PC-9 (cell line): Measurements from ENCODE around the gene NEUROG2. TPM values are rescaled to one million over a fixed set of nuclear protein-coding genes. Genes with fewer than 3 reads are reported as not detected.

Experiments used
- BruUV-seq: library from RNA; stranded (reverse); fragments of 400-500 nt; replicated peaks from 2 replicates; lab custom pipeline; 2021; lab: Mats Ljungman, UMichigan
- CTCF ChIA-PET: fragments of 300-600 bp; sonication (Branson Sonifier 250); formaldehyde crosslinking; loops from one replicate; lab custom pipeline; 2022; ENCODE audit warnings: antibody characterized with exemption; lab: Charles Lee
- POLR2A ChIA-PET: fragments of 300-600 bp; sonication (Branson Sonifier 250); formaldehyde crosslinking; loops from one replicate; lab custom pipeline; 2022; ENCODE audit warnings: antibody characterized with exemption; ENCODE audit not compliant: unreplicated experiment; lab: Charles Lee
- DNase-seq, 2 experiments: peaks; one replicate each; pipeline versions ENCODE4 v3.0.0 to v3.0.0-alpha.2; 2015 to 2022; ENCODE audit warnings: mixed read lengths in 1 of 2
- H2AFZ ChIP-seq: fragments of 200-600 bp; sonication (generic); 2 replicates; pipeline ENCODE4 v1.8.1; 2017; ENCODE audit warnings: antibody characterized with exemption
- H3F3A ChIP-seq: fragments of 200-600 bp; sonication (generic); 2 replicates; pipeline ENCODE4 v1.8.1; 2017; ENCODE audit warnings: antibody characterized with exemption, mild to moderate bottlenecking, low read depth; ENCODE audit not compliant: insufficient read depth
- H3K27ac ChIP-seq: fragments of 200-600 bp; sonication (generic); 2 replicates; pipeline ENCODE4 v1.6.1; 2016; ENCODE audit warnings: mixed run types
- H3K27me3 ChIP-seq: fragments of 200-600 bp; sonication (generic); 2 replicates; pipeline ENCODE4 v1.6.1; 2016; ENCODE audit warnings: low read depth, mixed run types; ENCODE audit not compliant: insufficient read depth
- H3K36me3 ChIP-seq: fragments of 200-600 bp; sonication (generic); 2 replicates; pipeline ENCODE4 v1.6.1; 2016; ENCODE audit warnings: low read depth, mixed run types
- H3K4me1 ChIP-seq: fragments of 200-600 bp; sonication (generic); replicated peaks from 2 replicates; pipeline ENCODE4 v1.6.1; 2016; ENCODE audit warnings: mixed run types; ENCODE audit not compliant: insufficient read depth
- H3K4me2 ChIP-seq: fragments of 200-600 bp; sonication (generic); 2 replicates; pipeline ENCODE4 v1.6.1; 2017; ENCODE audit warnings: mixed run types
- H3K4me3 ChIP-seq: fragments of 200-600 bp; sonication (generic); 2 replicates; pipeline ENCODE4 v1.6.1; 2016; ENCODE audit warnings: mixed run types
- H3K79me2 ChIP-seq: fragments of 200-600 bp; sonication (generic); 2 replicates; pipeline ENCODE4 v1.6.1; 2017; ENCODE audit warnings: low read depth, mixed run types
- H3K9me2 ChIP-seq: fragments of 200-600 bp; sonication (generic); 2 replicates; pipeline ENCODE4 v1.8.1; 2017; ENCODE audit warnings: mild to moderate bottlenecking; ENCODE audit not compliant: insufficient read depth
- H3K9me3 ChIP-seq: fragments of 200-600 bp; sonication (generic); 2 replicates; pipeline ENCODE4 v1.8.1; 2016; ENCODE audit warnings: low read depth; ENCODE audit not compliant: insufficient read depth
- H4K20me1 ChIP-seq: fragments of 200-600 bp; sonication (generic); 2 replicates; pipeline ENCODE4 v1.8.1; 2017; ENCODE audit not compliant: insufficient read depth
- EZH2 ChIP-seq: fragments of 200-600 bp; sonication (generic); IDR thresholded peaks from 2 replicates; pipeline ENCODE4 v1.8.0; 2017; ENCODE audit warnings: antibody characterized with exemption, low read depth
- intact Hi-C: fragments of 100-400 bp; cut with micrococcal nuclease; formaldehyde crosslinking; loops from one replicate; pipeline ENCODE4 v1.10.0; 2022; ENCODE audit not compliant: unreplicated experiment
- total RNA-seq: library from RNA; stranded (reverse); gene quantifications from 2 replicates; pipeline ENCODE4 v1.2.3, GENCODE V29; 2021
- TF ChIP-seq, protein P1 (sequence below): fragments of 200-600 bp; sonication (generic); conservative IDR thresholded peaks from 2 replicates; pipeline ENCODE4 v1.6.1; 2017; ENCODE audit warnings: mixed run types, antibody characterized with exemption, mild to moderate bottlenecking, moderate library complexity

NEUROG2 gene
- total RNA-seq, 1 experiment from 2014 or later, result not detected

- Histone ChIP-seq H4K20me1 (no peaks in the 10 kb centered on the region), H3K27me3 (no peaks in the 10 kb centered on the region), H3K9me2 (no peaks in the 10 kb centered on the region), H3K4me1 (no peaks in the 10 kb centered on the region), H3K36me3 (0 out of 2 replicates have a peak, but pooled peaks cover 4% of the 10 kb centered on the region), H3K27ac (no peak overlapping the region), H3F3A (no peaks in the 10 kb centered on the region), H3K79me2 (no peaks in the 10 kb centered on the region), H3K4me3 (no peak overlapping the region), H2AFZ (no peak overlapping the region), H3K4me2 (no peak overlapping the region), H3K9me3 (no peaks in the 10 kb centered on the region)
- intact Hi-C loops, result no loop called here
- no peak for DNase-seq
- BruUV-seq, result no TSS peak
- CTCF ChIA-PET, result no interaction called here
- TF ChIP-seq, protein P1, sequence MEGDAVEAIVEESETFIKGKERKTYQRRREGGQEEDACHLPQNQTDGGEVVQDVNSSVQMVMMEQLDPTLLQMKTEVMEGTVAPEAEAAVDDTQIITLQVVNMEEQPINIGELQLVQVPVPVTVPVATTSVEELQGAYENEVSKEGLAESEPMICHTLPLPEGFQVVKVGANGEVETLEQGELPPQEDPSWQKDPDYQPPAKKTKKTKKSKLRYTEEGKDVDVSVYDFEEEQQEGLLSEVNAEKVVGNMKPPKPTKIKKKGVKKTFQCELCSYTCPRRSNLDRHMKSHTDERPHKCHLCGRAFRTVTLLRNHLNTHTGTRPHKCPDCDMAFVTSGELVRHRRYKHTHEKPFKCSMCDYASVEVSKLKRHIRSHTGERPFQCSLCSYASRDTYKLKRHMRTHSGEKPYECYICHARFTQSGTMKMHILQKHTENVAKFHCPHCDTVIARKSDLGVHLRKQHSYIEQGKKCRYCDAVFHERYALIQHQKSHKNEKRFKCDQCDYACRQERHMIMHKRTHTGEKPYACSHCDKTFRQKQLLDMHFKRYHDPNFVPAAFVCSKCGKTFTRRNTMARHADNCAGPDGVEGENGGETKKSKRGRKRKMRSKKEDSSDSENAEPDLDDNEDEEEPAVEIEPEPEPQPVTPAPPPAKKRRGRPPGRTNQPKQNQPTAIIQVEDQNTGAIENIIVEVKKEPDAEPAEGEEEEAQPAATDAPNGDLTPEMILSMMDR, result no peak
- TF ChIP-seq EZH2, result no peak
- POLR2A ChIA-PET, result no interaction called here
Observed at GRCh38 chr4:112562254-112562879, 46.4 kb upstream of the NEUROG2 start.

DNA sequence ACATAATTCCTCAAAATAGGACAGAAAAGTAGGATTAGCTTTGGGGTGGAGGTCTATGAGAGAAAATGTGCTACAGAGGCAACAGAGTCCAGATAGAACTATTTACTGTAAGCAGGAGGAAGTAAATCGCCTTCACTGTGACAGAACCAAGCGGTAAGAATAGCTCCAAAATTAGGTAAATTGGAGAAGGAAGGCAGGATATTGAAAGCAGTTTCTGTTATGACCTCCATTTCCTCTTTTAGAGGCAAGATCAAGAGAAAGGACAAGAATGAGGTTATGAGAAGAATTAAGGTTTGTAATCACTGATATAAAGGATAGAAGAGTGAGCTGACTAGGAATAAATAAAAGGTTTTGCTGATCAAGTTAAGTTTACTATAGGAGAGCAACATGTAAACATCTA, 44.1 kb upstream of the NEUROG2 start:
- Histone ChIP-seq H3K9me3 (no peaks in the 10 kb centered on the region), H3K27ac (no peak overlapping the region), H4K20me1 (no peaks in the 10 kb centered on the region), H3K79me2 (no peaks in the 10 kb centered on the region), H3K27me3 (no peaks in the 10 kb centered on the region), H3F3A (no peaks in the 10 kb centered on the region), H2AFZ (no peak overlapping the region), H3K4me3 (no peak overlapping the region), H3K36me3 (0 out of 2 replicates have a peak, but pooled peaks cover 4% of the 10 kb centered on the region), H3K4me1 (no peaks in the 10 kb centered on the region), H3K4me2 (no peak overlapping the region), H3K9me2 (no peaks in the 10 kb centered on the region)
- ChIA-PET CTCF (no interaction called here), POLR2A (no interaction called here)
- DNase-seq, result no peak
- no peak for TF ChIP-seq EZH2
- TF ChIP-seq, protein P1, result no peak
- intact Hi-C loops, result no loop called here
- no TSS peak for BruUV-seq

DNA sequence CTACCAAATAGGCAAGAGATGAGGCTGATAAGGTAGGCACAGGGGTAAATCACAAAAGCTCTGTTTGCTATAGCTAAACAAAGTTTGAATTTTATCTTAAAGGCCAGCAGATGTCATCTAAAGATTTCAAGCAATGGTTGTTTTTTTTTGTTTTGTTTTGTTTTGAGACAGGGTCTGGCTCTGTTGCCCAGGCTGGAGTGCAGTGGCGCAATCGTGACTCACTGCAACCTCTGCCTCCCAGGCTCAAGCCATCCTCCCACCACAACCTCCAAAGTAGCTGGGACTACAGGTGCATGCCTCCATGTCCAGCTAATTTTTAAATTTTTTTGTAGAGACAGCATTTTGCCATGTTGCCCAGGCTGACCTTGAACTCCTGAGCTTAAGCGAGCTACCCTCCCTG, 43.1 kb upstream of the NEUROG2 start:
- TF ChIP-seq EZH2, result no peak
- TF ChIP-seq, protein P1, result no peak
- Histone ChIP-seq H2AFZ (no peak overlapping the region), H3K4me1 (no peaks in the 10 kb centered on the region), H3K79me2 (no peaks in the 10 kb centered on the region), H3K4me3 (no peak overlapping the region), H3K9me2 (no peaks in the 10 kb centered on the region), H4K20me1 (no peaks in the 10 kb centered on the region), H3K27ac (no peak overlapping the region), H3K9me3 (no peaks in the 10 kb centered on the region), H3K27me3 (no peaks in the 10 kb centered on the region), H3F3A (no peaks in the 10 kb centered on the region), H3K36me3 (0 out of 2 replicates have a peak, but pooled peaks cover 4% of the 10 kb centered on the region), H3K4me2 (no peak overlapping the region)
- DNase-seq, result no peak
- CTCF ChIA-PET, result no interaction called here
- intact Hi-C loops, result no loop called here
- no TSS peak for BruUV-seq
- POLR2A ChIA-PET, result no interaction called here
